DOHH2 (cell line): Measurements from ENCODE around the gene CDH16.
A peak's percentile ranks its signal among the peaks of the same experiment; 100 is the strongest.
"Not testable (repeated sequence)": the region's sequence is repeated elsewhere in the genome, so short reads cannot be mapped to it uniquely, and the experiment has no call there.

Source experiments
- H3F3A ChIP-seq: fragments of 200-600 bp; sonication (generic), shearing (Covaris generic); 2 replicates; pipeline ENCODE4 v1.6.0; 2016; ENCODE audit warnings: antibody characterized with exemption, mild to moderate bottlenecking; ENCODE audit not compliant: control insufficient read depth, insufficient read depth
- H3K27ac ChIP-seq: fragments of 200-600 bp; sonication (generic); 2 replicates; pipeline ENCODE4 v1.5.1; 2014; ENCODE audit warnings: low read depth, mild to moderate bottlenecking, low read length, moderate library complexity
- H3K27me3 ChIP-seq: fragments of 200-600 bp; sonication (generic); 2 replicates; pipeline ENCODE4 v1.6.1; 2014; ENCODE audit warnings: mild to moderate bottlenecking, low read length, mixed read lengths; ENCODE audit not compliant: control insufficient read depth
- H3K36me3 ChIP-seq: fragments of 200-600 bp; sonication (generic); 2 replicates; pipeline ENCODE4 v1.6.1; 2014; ENCODE audit warnings: mild to moderate bottlenecking, low read length, moderate library complexity, mixed read lengths; ENCODE audit not compliant: control insufficient read depth
- H3K4me1 ChIP-seq: fragments of 200-600 bp; sonication (generic); 2 replicates; pipeline ENCODE4 v1.6.1; 2014; ENCODE audit warnings: mild to moderate bottlenecking, low read length, mixed read lengths; ENCODE audit not compliant: control insufficient read depth
- H3K4me2 ChIP-seq: fragments of 200-600 bp; sonication (generic); 2 replicates; pipeline ENCODE4 v1.6.0; 2014; ENCODE audit warnings: mild to moderate bottlenecking, low read length, moderate library complexity
- H3K4me3 ChIP-seq: fragments of 200-600 bp; sonication (generic); 2 replicates; pipeline ENCODE4 v1.5.1; 2014; ENCODE audit warnings: mild to moderate bottlenecking, low read length, mixed read lengths
- H3K79me2 ChIP-seq: fragments of 200-600 bp; sonication (generic); 2 replicates; pipeline ENCODE4 v1.6.1; 2014; ENCODE audit warnings: mild to moderate bottlenecking, low read length, mixed read lengths; ENCODE audit not compliant: control insufficient read depth
- H3K9me2 ChIP-seq: fragments of 200-600 bp; sonication (generic); replicated peaks from 2 replicates; pipeline ENCODE4 v1.6.1; 2014; ENCODE audit warnings: mild to moderate bottlenecking, low read length, mixed read lengths; ENCODE audit not compliant: control insufficient read depth
- H3K9me3 ChIP-seq: fragments of 200-600 bp; sonication (generic); 2 replicates; pipeline ENCODE4 v1.6.1; 2014; ENCODE audit warnings: antibody characterized with exemption, low read length, mixed read lengths; ENCODE audit not compliant: control insufficient read depth, insufficient read depth
- H4K20me1 ChIP-seq: fragments of 200-600 bp; sonication (generic); 2 replicates; pipeline ENCODE4 v1.6.0; 2014; ENCODE audit warnings: low read depth, mild to moderate bottlenecking, antibody characterized with exemption, low read length, moderate library complexity; ENCODE audit not compliant: control insufficient read depth, insufficient read depth
- CTCF ChIP-seq: fragments of 200-600 bp; sonication (generic); IDR thresholded peaks from one replicate; pipeline ENCODE4 v1.5.1; 2014; ENCODE audit warnings: antibody characterized with exemption, mild to moderate bottlenecking, low read depth, low read length; ENCODE audit not compliant: poor library complexity, severe bottlenecking
- EZH2phosphoT487 ChIP-seq: fragments of 200-600 bp; sonication (generic); IDR thresholded peaks from 2 replicates; pipeline ENCODE4 v1.6.1; 2017; ENCODE audit warnings: borderline replicate concordance, mild to moderate bottlenecking, antibody characterized with exemption, low read length, moderate library complexity, mixed read lengths

CDH16 gene

GRCh38 chr16:66958857-66959703 is 40.4 kb upstream of the CDH16 start:
- Histone ChIP-seq H3K27me3 (peaks cover 4% of the 10 kb centered on the region; the same call in 1 of the 2 replicates), H4K20me1 (no peaks in the 10 kb centered on the region), H3K9me3 (no peaks in the 10 kb centered on the region), H3K36me3 (no peaks in the 10 kb centered on the region), H3K9me2 (no peaks in the 10 kb centered on the region), H3K4me3 (no peak overlapping the region), H3K27ac (no peak overlapping the region), H3K79me2 (no peaks in the 10 kb centered on the region), H3F3A (no peaks in the 10 kb centered on the region), H3K4me2 (no peak overlapping the region), H3K4me1 (peaks cover 13% of the 10 kb centered on the region)
- TF ChIP-seq CTCF (no peak), EZH2phosphoT487 (no peak)

GRCh38 chr16:66956154-66956457 is 37.4 kb upstream of the CDH16 start:
- peaks cover 17% of the 10 kb centered on the region for H3K27me3 ChIP-seq
- H3K4me3 ChIP-seq, H3K36me3 ChIP-seq, H3K27ac ChIP-seq, H3F3A ChIP-seq, H3K79me2 ChIP-seq, H3K9me3 ChIP-seq, H3K4me2 ChIP-seq, H3K4me1 ChIP-seq, H3K9me2 ChIP-seq, H4K20me1 ChIP-seq: not testable (repeated sequence)

- H3K4me1 ChIP-seq, H4K20me1 ChIP-seq, H3K27ac ChIP-seq, H3K4me3 ChIP-seq, H3K36me3 ChIP-seq, H3K9me2 ChIP-seq, H3K4me2 ChIP-seq, H3F3A ChIP-seq, H3K9me3 ChIP-seq, H3K79me2 ChIP-seq: not testable (repeated sequence)
- H3K27me3 ChIP-seq: peaks cover 21% of the 10 kb centered on the region
These were observed 36.9 kb upstream of the CDH16 start for GRCh38 chr16:66955363-66956153.

GRCh38 chr16:66954097-66954659 is 35.5 kb upstream of the CDH16 start:
- H3K4me1 ChIP-seq: no peaks in the 10 kb centered on the region
- H3K9me3 ChIP-seq: no peaks in the 10 kb centered on the region
- H3K4me2 ChIP-seq: no peak overlapping the region
- no peaks in the 10 kb centered on the region for H3F3A ChIP-seq
- no peaks in the 10 kb centered on the region for H3K79me2 ChIP-seq
- peaks cover 32% of the 10 kb centered on the region for H3K27me3 ChIP-seq
- H3K4me3 ChIP-seq: no peak overlapping the region
- H3K27ac ChIP-seq: no peak overlapping the region
- no peaks in the 10 kb centered on the region for H3K36me3 ChIP-seq
- no peaks in the 10 kb centered on the region for H4K20me1 ChIP-seq
- TF ChIP-seq EZH2phosphoT487: no peak
- TF ChIP-seq CTCF: peak; percentile 83
- H3K9me2 ChIP-seq: no peaks in the 10 kb centered on the region
